ENCODE data around the gene MAGEA9B.
"Not testable (repeated sequence)": the region's sequence is repeated elsewhere in the genome, so short reads cannot be mapped to it uniquely, and the experiment has no call there.

The MAGEA9B gene

DNA sequence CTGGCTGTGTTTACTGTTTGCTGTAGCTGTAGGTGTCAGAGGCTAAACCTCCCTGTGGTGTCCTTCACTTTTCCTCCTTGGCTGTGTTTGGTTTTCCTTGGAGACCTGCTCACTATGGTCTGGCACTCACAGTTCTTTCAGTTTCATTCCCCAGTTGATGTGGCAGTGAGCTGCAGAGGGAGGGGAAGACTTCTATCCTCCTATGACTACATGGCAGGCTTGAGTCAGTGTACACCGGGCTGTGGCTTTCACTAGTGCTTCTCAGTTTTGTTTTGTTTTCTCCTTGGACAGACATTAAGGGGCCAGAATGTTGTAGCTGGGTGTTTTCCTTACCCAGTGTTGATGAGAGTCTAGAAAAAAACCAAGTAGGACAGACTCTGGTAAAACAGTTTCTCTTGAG lies 13.8 kb downstream of the MAGEA9B start:
- not testable (repeated sequence) for DNase-seq (ENCODE audit: low read depth); H3K4me3 ChIP-seq (ENCODE audit: low read depth, low read length)

DNA sequence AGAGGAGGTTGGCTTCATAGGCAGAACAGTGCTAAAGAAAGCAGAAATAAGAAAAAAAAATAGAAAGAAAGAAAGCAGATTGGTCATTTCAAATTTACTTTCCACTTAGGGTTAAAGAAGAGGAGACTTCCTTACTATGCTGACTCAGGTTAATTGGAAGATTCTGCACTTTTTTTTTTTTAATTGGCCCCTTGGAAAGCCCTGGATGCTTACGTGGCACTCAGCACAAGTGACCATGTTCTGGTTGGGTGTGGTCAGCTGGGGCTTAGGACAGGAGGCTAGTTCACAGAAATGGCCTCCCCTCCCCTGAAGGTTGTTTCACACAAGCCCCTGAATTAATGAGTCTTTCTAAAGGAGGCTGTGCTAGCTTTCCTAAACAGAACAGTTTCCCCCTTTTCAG lies 14.5 kb downstream of the MAGEA9B start:
- no peak overlapping the region for H3K4me3 ChIP-seq (ENCODE audit: low read depth, low read length)
- DNase-seq (ENCODE audit: low read depth): no peak

DNA sequence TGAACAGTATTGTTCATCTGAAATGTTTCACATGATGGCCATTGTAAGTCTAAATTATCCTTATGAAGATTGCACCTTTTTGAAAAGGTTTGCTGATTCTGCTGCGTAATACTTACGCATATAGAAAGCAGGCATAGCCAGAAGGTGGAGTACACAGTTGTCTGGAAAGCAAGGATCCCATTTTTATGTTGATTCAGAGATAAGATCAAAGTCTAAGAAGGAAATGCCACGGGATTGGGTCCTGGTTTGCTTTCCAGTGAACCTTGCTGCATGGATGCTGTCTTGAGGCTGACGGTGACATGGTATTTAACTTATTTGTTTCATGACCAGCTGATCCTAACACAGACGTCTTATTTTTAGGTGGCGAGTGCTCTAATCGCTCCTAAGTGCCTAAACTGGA lies 15.5 kb downstream of the MAGEA9B start:
- no peak for DNase-seq (ENCODE audit: low read depth)

GRCh38 chrX:149570668-149571067 lies 16.6 kb downstream of the MAGEA9B start:
- H3K4me3 ChIP-seq (ENCODE audit: low read depth, low read length): no peak overlapping the region
- DNase-seq (ENCODE audit: low read depth): peak; percentile 52

More for the DNA sequence above, 15.5 kb downstream of the MAGEA9B start:
- H3K4me3 ChIP-seq (ENCODE audit: low read depth, low read length): no peak overlapping the region

DNA sequence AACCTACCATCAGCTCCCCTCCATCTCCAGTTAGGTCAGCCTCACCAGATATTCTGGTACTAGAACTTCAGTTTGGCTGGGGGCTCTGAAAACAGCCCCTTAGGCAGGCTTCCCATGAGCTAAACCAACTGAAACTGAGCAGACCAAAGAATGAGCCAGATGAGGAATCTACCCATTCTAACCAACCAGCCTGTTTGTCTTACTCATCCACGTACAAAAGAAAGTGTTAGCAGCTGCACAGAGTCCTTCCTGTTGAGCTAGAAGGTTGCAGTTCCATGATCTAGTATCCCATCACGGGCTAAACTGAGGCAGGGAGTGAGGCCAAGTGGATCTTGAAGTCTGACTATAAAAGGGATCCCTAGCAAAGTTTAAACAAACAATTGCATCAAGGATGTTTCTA lies 17.5 kb downstream of the MAGEA9B start:
- no peak overlapping the region for H3K4me3 ChIP-seq (ENCODE audit: low read depth, low read length)
- DNase-seq (ENCODE audit: low read depth): no peak

DNA sequence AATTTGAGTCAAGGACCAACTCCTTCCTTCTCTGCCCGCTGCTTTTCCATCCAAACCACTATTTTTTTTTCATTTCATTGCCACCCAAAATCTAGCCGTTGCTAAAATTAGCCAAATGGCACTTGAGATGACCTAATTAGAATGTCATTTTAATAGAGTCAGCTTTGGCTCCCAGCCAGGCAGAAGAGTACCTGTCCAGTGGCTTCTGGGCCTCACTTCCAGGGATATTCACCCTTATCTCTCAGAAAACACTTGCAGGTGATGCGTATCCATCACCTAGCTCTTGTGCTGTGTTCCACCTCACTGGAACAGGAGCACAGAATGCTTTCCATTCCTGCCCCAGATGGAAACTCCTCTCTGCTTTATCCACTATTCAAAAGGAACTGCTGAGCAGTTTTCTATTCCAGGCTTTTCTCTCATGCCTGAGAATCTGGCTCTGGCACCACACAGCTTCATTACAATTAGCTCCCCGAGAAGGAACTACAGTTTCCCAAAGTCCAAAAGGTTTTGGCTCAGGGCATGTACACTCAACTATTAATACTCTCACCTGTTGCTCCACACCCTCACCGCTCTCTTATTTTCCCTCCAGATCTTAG lies 18.5 kb downstream of the MAGEA9B start:
- H3K4me3 ChIP-seq (ENCODE audit: low read depth, low read length): no peak overlapping the region
- no peak for DNase-seq (ENCODE audit: low read depth)

GRCh38 chrX:149567621-149568417 lies 19.4 kb downstream of the MAGEA9B start:
- DNase-seq (ENCODE audit: low read depth): no peak
- no peak overlapping the region for H3K4me3 ChIP-seq (ENCODE audit: low read depth, low read length)

GRCh38 chrX:149563359-149563758 lies 23.9 kb downstream of the MAGEA9B start:
- H3K4me3 ChIP-seq (ENCODE audit: low read depth, low read length): no peak overlapping the region
- no peak for DNase-seq (ENCODE audit: low read depth)

- not testable (repeated sequence) for H3K4me3 ChIP-seq (ENCODE audit: low read depth, low read length); DNase-seq (ENCODE audit: low read depth)
Observed at GRCh38 chrX:149555251-149555650, 32.0 kb downstream of the MAGEA9B start.

DNA sequence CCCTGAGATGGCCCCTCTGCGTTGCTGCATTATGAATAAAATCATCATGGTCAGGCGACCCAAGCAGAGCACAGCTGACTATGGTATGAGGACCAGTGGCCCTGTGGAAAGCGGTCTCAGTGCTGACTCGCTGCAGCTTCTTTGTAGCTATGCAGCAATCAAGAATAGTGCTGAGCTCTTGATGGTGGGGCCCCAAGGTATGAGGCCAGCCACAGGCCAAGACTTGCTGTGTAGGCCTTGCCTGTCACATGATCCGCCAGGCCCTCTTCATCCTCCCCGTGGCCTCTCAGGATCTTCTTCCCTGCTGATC lies 35.4 kb downstream of the MAGEA9B start:
- not testable (repeated sequence) for DNase-seq (ENCODE audit: low read depth); H3K4me3 ChIP-seq (ENCODE audit: low read depth, low read length)

GRCh38 chrX:149551245-149551938 lies 35.9 kb downstream of the MAGEA9B start:
- DNase-seq (ENCODE audit: low read depth): not testable (repeated sequence)

GRCh38 chrX:149550454-149550853 lies 36.8 kb downstream of the MAGEA9B start:
- not testable (repeated sequence) for H3K4me3 ChIP-seq (ENCODE audit: low read depth, low read length); DNase-seq (ENCODE audit: low read depth)

More at GRCh38 chrX:149551245-149551938, 35.9 kb downstream of the MAGEA9B start:
- not testable (repeated sequence) for H3K4me3 ChIP-seq (ENCODE audit: low read depth, low read length)

GRCh38 chrX:149549701-149550100 lies 37.6 kb downstream of the MAGEA9B start, which contains the start of gene HSFX3:
Gene HSFX3, minus strand, starts transcription at chrX:149549924. Its CDS starts 72 bp downstream, at chrX:149549852.
- DNase-seq (ENCODE audit: low read depth); H3K4me3 ChIP-seq (ENCODE audit: low read depth, low read length): not testable (repeated sequence)

DNA sequence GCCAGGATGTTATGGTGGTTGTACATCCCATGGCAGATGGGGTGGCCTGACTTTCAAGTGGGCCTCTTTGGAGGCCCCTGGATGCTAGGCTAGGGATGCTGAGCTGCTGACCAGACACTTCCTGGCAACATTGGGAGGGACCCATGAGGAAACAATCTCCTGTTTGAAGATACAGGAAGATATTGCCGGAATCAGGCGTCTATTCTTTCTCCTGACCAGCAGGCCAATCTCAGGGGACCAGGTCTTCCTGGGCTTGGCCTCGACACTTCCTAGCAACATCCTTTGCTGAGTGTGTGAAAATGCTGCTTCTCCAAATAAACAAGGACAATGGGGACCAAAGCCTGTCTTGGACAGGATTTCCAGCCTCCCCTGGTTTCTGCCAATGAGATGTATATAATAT lies 39.5 kb downstream of the MAGEA9B start:
- not testable (repeated sequence) for DNase-seq (ENCODE audit: low read depth); H3K4me3 ChIP-seq (ENCODE audit: low read depth, low read length)

DNA sequence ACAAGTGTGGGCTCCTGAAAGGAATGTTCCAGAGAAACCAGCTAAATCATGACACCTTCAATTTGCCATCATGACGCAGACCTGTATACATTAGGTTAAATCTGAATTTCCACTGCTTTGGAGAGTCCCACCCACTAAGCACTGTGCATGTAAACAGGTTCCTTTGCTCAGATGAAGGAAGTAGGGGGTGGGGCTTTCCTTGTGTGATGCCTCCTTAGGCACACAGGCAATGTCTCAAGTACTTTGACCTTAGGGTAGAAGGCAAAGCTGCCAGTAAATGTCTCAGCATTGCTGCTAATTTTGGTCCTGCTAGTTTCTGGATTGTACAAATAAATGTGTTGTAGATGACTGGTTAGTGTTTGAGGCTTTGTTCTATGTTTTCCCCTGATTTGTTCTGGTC lies 40.3 kb downstream of the MAGEA9B start:
- not testable (repeated sequence) for DNase-seq (ENCODE audit: low read depth); H3K4me3 ChIP-seq (ENCODE audit: low read depth, low read length)

DNA sequence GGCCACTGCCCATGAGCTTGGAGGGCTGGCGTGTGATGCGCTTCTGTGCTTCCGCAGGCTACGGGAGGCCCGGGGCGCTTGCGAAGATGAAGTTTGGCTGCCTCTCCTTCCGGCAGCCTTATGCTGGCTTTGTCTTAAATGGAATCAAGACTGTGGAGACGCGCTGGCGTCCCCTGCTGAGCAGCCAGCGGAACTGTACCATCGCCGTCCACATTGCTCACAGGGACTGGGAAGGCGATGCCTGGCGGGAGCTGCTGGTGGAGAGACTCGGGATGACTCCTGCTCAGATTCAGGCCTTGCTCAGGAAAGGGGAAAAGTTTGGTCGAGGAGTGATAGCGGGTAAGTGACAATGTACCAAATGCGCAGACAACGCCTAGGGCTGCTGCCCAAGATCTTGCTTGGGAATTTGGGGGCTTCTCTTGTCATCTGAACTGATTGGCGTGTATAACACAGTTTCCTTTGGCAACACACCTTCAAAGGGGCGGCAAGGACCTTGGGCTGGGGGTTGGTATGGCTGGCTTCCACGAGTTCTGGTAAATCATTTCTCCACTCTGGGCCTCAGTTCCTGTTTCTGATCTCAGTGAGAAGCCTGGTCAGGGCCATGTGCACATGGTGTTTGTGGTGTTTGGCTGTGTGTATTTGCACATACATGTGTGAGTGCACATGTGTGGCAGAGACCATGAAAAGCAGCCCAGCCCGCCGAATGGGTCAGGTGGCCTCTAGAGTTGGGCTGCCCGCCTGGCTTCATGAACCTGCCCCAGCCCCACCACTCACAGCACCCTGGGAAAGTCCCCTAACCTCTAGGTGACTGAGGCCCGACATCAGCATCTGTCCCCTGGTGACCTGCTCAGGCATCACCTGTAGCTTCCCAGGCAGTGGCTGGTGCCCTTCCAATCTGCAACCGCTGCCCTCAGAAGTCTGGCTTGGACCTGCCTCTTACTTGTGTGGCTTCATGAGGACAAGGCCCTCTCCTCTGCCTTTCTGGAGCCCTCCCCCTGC lies 41.4 kb downstream of the MAGEA9B start:
- not testable (repeated sequence) for H3K4me3 ChIP-seq (ENCODE audit: low read depth, low read length); DNase-seq (ENCODE audit: low read depth)

GRCh38 chrX:149541521-149542047 lies 45.7 kb downstream of the MAGEA9B start:
- DNase-seq (ENCODE audit: low read depth): no peak
- H3K4me3 ChIP-seq (ENCODE audit: low read depth, low read length): peak overlapping the region; percentile 75

DNA sequence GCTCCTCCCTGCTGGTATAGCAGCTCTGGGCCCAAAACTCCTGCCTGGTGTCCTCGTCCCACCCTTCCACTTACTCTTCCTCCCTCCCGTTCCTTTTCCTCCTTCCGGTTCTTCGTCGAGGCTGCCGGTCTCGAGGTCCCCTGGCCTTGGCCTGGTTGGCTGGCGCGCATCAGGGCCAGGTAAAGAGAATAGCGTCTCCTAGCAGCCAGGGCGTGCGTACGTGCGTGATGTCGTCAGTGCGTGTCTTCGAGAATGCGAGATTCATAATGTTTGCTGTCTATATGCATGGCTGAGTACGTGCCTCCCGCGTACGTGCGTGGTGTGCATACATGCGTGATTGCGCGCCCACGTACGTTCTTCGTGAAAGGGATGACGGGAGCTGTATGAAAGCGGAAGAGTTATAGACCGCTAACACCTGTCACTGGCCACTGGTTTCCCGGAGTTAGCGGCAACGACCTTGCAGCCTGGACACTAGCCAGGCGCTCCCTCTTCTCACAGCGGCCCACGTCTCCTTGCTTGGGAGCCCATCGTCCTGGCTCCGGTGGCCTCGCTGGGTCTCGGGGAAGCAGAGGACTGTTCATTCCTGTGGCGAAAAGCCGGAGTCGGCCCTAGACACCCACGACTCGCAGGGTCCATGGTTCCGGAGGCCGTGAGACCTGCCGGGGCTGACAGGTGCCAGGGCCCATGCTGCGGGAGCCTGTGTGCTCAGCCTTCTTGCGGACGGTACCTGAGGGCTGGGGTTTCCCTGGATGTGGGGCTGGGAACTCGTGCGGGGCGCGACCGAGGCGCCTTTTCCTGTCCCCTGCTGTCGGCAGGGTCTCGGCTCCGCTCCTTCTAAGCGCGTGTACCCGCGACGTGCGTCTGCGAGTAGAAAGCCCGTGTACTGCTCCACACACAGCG lies 46.4 kb downstream of the MAGEA9B start, which contains the start of gene EOLA1:
TSS of gene EOLA1 (plus strand) at position 392 of the 900 bp plus-strand sequence. CDS start 4,619 bp downstream, outside the sequence.
- H3K4me3 ChIP-seq (ENCODE audit: low read depth, low read length): peak within 1 kb of the TSS; percentile 75
- DNase-seq (ENCODE audit: low read depth): peak; percentile 89

All from skeletal muscle cell (primary cell).